Epithelial cell of proximal tubule (primary cell): ENCODE measurements around the gene BSPH1. TPM values are rescaled to one million over a fixed set of nuclear protein-coding genes. Genes with fewer than 3 reads are reported as not detected.

ENCODE experiments used
- DNase-seq: peaks from one replicate; pipeline ENCODE4 v3.0.0-alpha.2; 2011; ENCODE audit warnings: low read depth
- H3K4me3 ChIP-seq: 2 replicates; pipeline ENCODE4 v1.5.1; 2011; ENCODE audit warnings: low read depth, mild to moderate bottlenecking, low read length
- CTCF ChIP-seq: conservative IDR thresholded peaks from 2 replicates; pipeline ENCODE4 v1.5.1; 2012; ENCODE audit warnings: low read depth, mild to moderate bottlenecking, low read length
- total RNA-seq: library from RNA; depleted of rRNA; stranded (reverse); fragments of >200 nt; gene quantifications from 2 replicates; pipeline ENCODE4 v1.2.3, GENCODE V29; 2015

BSPH1 gene
- total RNA-seq = not detected in 2 replicates

GRCh38 chr19:47992070-47992469 lies at the start of gene BSPH1:
Gene BSPH1 (minus strand): TSS chr19:47992170. CDS start chr19:47992081, 89 bp downstream.
- no peak within 1 kb of the TSS for H3K4me3 ChIP-seq
- DNase-seq = no peak
- no peak for TF ChIP-seq CTCF

- H3K4me3 ChIP-seq = no peak overlapping the region
- no peak for TF ChIP-seq CTCF
These were observed 44.8 kb upstream of the BSPH1 start for GRCh38 chr19:48036765-48037164.

GRCh38 chr19:48033604-48034003 lies 41.6 kb upstream of the BSPH1 start:
- no peak overlapping the region for H3K4me3 ChIP-seq
- DNase-seq = no peak
- no peak for TF ChIP-seq CTCF

More at GRCh38 chr19:48036765-48037164, 44.8 kb upstream of the BSPH1 start:
- no peak for DNase-seq

- H3K4me3 ChIP-seq = no peak overlapping the region
- TF ChIP-seq CTCF = no peak
- no peak for DNase-seq
These were observed 38.1 kb upstream of the BSPH1 start for GRCh38 chr19:48030073-48030472.

GRCh38 chr19:48029431-48029830 lies 37.5 kb upstream of the BSPH1 start:
- no peak for DNase-seq
- TF ChIP-seq CTCF = no peak
- no peak overlapping the region for H3K4me3 ChIP-seq

- no peak for DNase-seq
- no peak overlapping the region for H3K4me3 ChIP-seq
- TF ChIP-seq CTCF = no peak
These were observed 33.5 kb upstream of the BSPH1 start for GRCh38 chr19:48025480-48025879.

GRCh38 chr19:48023518-48023917 lies 31.5 kb upstream of the BSPH1 start:
- TF ChIP-seq CTCF = no peak
- no peak for DNase-seq
- no peak overlapping the region for H3K4me3 ChIP-seq
